Panc1 (cell line): Measurements from ENCODE around the gene MBOAT7. TPM values are rescaled to one million over a fixed set of nuclear protein-coding genes. Genes with fewer than 3 reads are reported as not detected.

Experiments used
- ATAC-seq: fragments of 200-7000 bp; cut with Tn5 transposase; 2 replicates; pipeline ENCODE4 v1.9.1; 2020; ENCODE audit warnings: mild to moderate bottlenecking, moderate library complexity
- BruUV-seq: library from RNA; stranded (reverse); fragments of 400-500 nt; replicated peaks from 2 replicates; lab custom pipeline; 2021; lab: Mats Ljungman, UMichigan
- CTCF ChIA-PET: fragments of 300-600 bp; sonication (Branson Sonifier 250); formaldehyde crosslinking; loops from one replicate; lab custom pipeline; 2022; ENCODE audit warnings: antibody characterized with exemption; lab: Charles Lee
- POLR2A ChIA-PET: fragments of 300-600 bp; sonication (Branson Sonifier 250); formaldehyde crosslinking; loops from one replicate; lab custom pipeline; 2022; ENCODE audit warnings: antibody characterized with exemption; lab: Charles Lee
- DNase-seq: peaks from one replicate; pipeline ENCODE4 v3.0.0-alpha.2; 2010; ENCODE audit warnings: low read depth, low spot score
- H3K27ac ChIP-seq: 2 replicates; pipeline ENCODE4 v1.5.1; 2011; ENCODE audit warnings: mild to moderate bottlenecking, low read length, inconsistent platforms
- H3K27me3 ChIP-seq: fragments of 200-500 bp; sonication (Bioruptor generic); 2 replicates; pipeline ENCODE4 v1.6.0; 2014; ENCODE audit warnings: low read length, inconsistent platforms; ENCODE audit not compliant: control insufficient read depth, insufficient read depth
- H3K36me3 ChIP-seq: fragments of 200-500 bp; sonication (Bioruptor generic); 2 replicates; pipeline ENCODE4 v1.5.1; 2014; ENCODE audit warnings: inconsistent platforms, mild to moderate bottlenecking, low read length, moderate library complexity; ENCODE audit not compliant: control insufficient read depth, insufficient read depth
- H3K4me1 ChIP-seq: 2 replicates; pipeline ENCODE4 v1.5.1; 2011; ENCODE audit warnings: inconsistent platforms, mild to moderate bottlenecking, low read length, moderate library complexity; ENCODE audit not compliant: control insufficient read depth, insufficient read depth
- H3K4me3 ChIP-seq, 2 experiments: 2 replicates each; pipeline ENCODE4 v1.5.1; 2011 to 2012; ENCODE audit warnings: low read depth in 2 of 2, low read length in 2 of 2, mild to moderate bottlenecking in 2 of 2, inconsistent platforms in 1 of 2, moderate library complexity in 1 of 2
- H3K9me3 ChIP-seq: fragments of 200-500 bp; sonication (Bioruptor generic); 2 replicates; pipeline ENCODE4 v1.5.1; 2014; ENCODE audit warnings: low read depth, mild to moderate bottlenecking, inconsistent platforms, low read length, moderate library complexity; ENCODE audit not compliant: control insufficient read depth, insufficient read depth
- CTCF ChIP-seq: fragments of 450-650 bp; IDR thresholded peaks from 2 replicates; pipeline ENCODE4 v1.5.1; 2017; ENCODE audit warnings: mild to moderate bottlenecking
- POLR2AphosphoS5 ChIP-seq: IDR thresholded peaks from 2 replicates; pipeline ENCODE4 v1.6.1; 2012; ENCODE audit warnings: mild to moderate bottlenecking, low read depth, low read length, moderate library complexity
- REST ChIP-seq, 2 experiments: IDR thresholded peaks; 2 replicates each; pipeline ENCODE4 v1.6.1; 2011 to 2012; ENCODE audit warnings: low read depth in 2 of 2, control low read depth in 1 of 2, low read length in 1 of 2, mild to moderate bottlenecking in 1 of 2, moderate library complexity in 1 of 2; ENCODE audit not compliant: insufficient read depth in 1 of 2
- SIN3A ChIP-seq: IDR thresholded peaks from 2 replicates; pipeline ENCODE4 v1.6.1; 2012; ENCODE audit warnings: low read depth, mild to moderate bottlenecking, low read length, moderate library complexity, borderline replicate concordance; ENCODE audit not compliant: insufficient read depth
- TCF7L2 ChIP-seq: IDR thresholded peaks from 2 replicates; pipeline ENCODE4 v1.6.1; 2011; ENCODE audit warnings: mild to moderate bottlenecking, low read depth, low read length, inconsistent platforms
- in situ Hi-C: cut with HindIII; loops from 2 replicates; pipeline ENCODE4 v1.10.0; 2016; ENCODE audit warnings: low sequenced_read_pairs, low pct_unique_long_range_greater_than_20kb
- intact Hi-C: fragments of 100-400 bp; cut with micrococcal nuclease; formaldehyde crosslinking; loops from one replicate; pipeline ENCODE4 v1.10.0; 2022; ENCODE audit not compliant: unreplicated experiment
- total RNA-seq: library from RNA; stranded (reverse); gene quantifications from one replicate; pipeline ENCODE4 v1.2.1, GENCODE V29; 2021; ENCODE audit not compliant: unreplicated experiment

Gene MBOAT7
- total RNA-seq, 1 experiment from 2014 or later, result 264 TPM

GRCh38 chr19:54127688-54128440 is 61.5 kb downstream of the MBOAT7 start:
- ChIA-PET POLR2A (no interaction called here), CTCF (no interaction called here)
- ATAC-seq (no peak), DNase-seq (no peak)
- Histone ChIP-seq H3K4me3 (no peak overlapping the region), H3K9me3 (no peaks in the 10 kb centered on the region), H3K27me3 (no peaks in the 10 kb centered on the region), H3K36me3 (peaks cover 17% of the 10 kb centered on the region), H3K27ac (no peak overlapping the region), H3K4me1 (no peaks in the 10 kb centered on the region)
- in situ Hi-C loops (no loop called here), intact Hi-C loops (no loop called here)
- BruUV-seq, result no TSS peak
- TF ChIP-seq REST (IDR thresholded peaks at IDR 0.05; ENCODE audit: insufficient read depth in 1 of 2, low read depth in 2 of 2, low read length in 1 of 2) (no peak), CTCF (no peak), TCF7L2 (no peak), POLR2AphosphoS5 (no peak), SIN3A (no peak)

- Histone ChIP-seq H3K4me3 (no peak overlapping the region), H3K9me3 (no peaks in the 10 kb centered on the region), H3K36me3 (peaks cover 17% of the 10 kb centered on the region), H3K27ac (no peak overlapping the region), H3K4me1 (no peaks in the 10 kb centered on the region), H3K27me3 (no peaks in the 10 kb centered on the region)
- intact Hi-C loops (no loop called here), in situ Hi-C loops (no loop called here)
- TF ChIP-seq TCF7L2 (no peak), CTCF (no peak), REST (IDR thresholded peaks at IDR 0.05; ENCODE audit: insufficient read depth in 1 of 2, low read depth in 2 of 2, low read length in 1 of 2) (no peak), POLR2AphosphoS5 (no peak), SIN3A (no peak)
- DNase-seq, result no peak
- BruUV-seq, result no TSS peak
- ChIA-PET CTCF (no interaction called here), POLR2A (no interaction called here)
- no peak for ATAC-seq
Measured at GRCh38 chr19:54125713-54126112, 63.7 kb downstream of the MBOAT7 start.
